OCI-LY3 (cell line): ENCODE data around the gene CACNA1E.

Source experiments
- H2AFZ ChIP-seq: fragments of 200-600, 300-600 bp; shearing (Covaris generic); 2 replicates; pipeline ENCODE4 v1.6.0; 2014; ENCODE audit warnings: antibody characterized with exemption, low read depth, low read length
- H3K27ac ChIP-seq: fragments of 200-600, 300-600 bp; sonication (generic); 2 replicates; pipeline ENCODE4 v1.5.1; 2014; ENCODE audit warnings: mild to moderate bottlenecking, low read length, moderate library complexity, mixed read lengths
- H3K27me3 ChIP-seq: fragments of 200-600, 300-600 bp; sonication (generic); 2 replicates; pipeline ENCODE4 v1.6.1; 2014; ENCODE audit warnings: low read depth, low read length, mixed read lengths
- H3K36me3 ChIP-seq: fragments of 200-600, 300-600 bp; sonication (generic); replicated peaks from 2 replicates; pipeline ENCODE3; 2014; ENCODE audit warnings: low read depth, low read length, mixed read lengths
- H3K4me1 ChIP-seq: fragments of 300-600, 200-600 bp; sonication (generic); 2 replicates; pipeline ENCODE4 v1.6.1; 2014; ENCODE audit warnings: low read length, mixed read lengths
- H3K4me2 ChIP-seq: fragments of 200-600, 300-600 bp; sonication (generic); 2 replicates; pipeline ENCODE4 v1.6.1; 2014; ENCODE audit warnings: low read length, mixed read lengths
- H3K4me3 ChIP-seq: fragments of 300-600, 200-600 bp; sonication (generic); 2 replicates; pipeline ENCODE4 v1.5.1; 2014; ENCODE audit warnings: antibody characterized with exemption, mild to moderate bottlenecking, low read length, moderate library complexity
- H3K79me2 ChIP-seq: fragments of 300-600, 200-600 bp; shearing (Covaris generic); 2 replicates; pipeline ENCODE4 v1.6.1; 2014; ENCODE audit warnings: mild to moderate bottlenecking, low read length, mixed read lengths
- H3K9ac ChIP-seq: fragments of 300-600, 200-600 bp; shearing (Covaris generic); 2 replicates; pipeline ENCODE4 v1.6.0; 2014; ENCODE audit warnings: mild to moderate bottlenecking, low read length, moderate library complexity
- H3K9me3 ChIP-seq: fragments of 200-600, 300-600 bp; shearing (Covaris generic); 2 replicates; pipeline ENCODE4 v1.6.1; 2014; ENCODE audit warnings: low read length, mixed read lengths; ENCODE audit not compliant: insufficient read depth
- H4K20me1 ChIP-seq: fragments of 200-600, 300-600 bp; sonication (generic); 2 replicates; pipeline ENCODE4 v1.6.1; 2016; ENCODE audit warnings: low read length, mixed read lengths; ENCODE audit not compliant: insufficient read depth
- CTCF ChIP-seq: fragments of 200-600, 300-600 bp; sonication (generic); IDR thresholded peaks from 2 replicates; pipeline ENCODE4 v1.5.1; 2014; ENCODE audit warnings: antibody characterized with exemption, low read length, low read depth
- EZH2phosphoT487 ChIP-seq: fragments of 200-600 bp; shearing (Covaris generic); IDR thresholded peaks from 2 replicates; pipeline ENCODE4 v1.6.1; 2018; ENCODE audit warnings: antibody characterized with exemption, mixed run types, low read depth

CACNA1E gene

DNA sequence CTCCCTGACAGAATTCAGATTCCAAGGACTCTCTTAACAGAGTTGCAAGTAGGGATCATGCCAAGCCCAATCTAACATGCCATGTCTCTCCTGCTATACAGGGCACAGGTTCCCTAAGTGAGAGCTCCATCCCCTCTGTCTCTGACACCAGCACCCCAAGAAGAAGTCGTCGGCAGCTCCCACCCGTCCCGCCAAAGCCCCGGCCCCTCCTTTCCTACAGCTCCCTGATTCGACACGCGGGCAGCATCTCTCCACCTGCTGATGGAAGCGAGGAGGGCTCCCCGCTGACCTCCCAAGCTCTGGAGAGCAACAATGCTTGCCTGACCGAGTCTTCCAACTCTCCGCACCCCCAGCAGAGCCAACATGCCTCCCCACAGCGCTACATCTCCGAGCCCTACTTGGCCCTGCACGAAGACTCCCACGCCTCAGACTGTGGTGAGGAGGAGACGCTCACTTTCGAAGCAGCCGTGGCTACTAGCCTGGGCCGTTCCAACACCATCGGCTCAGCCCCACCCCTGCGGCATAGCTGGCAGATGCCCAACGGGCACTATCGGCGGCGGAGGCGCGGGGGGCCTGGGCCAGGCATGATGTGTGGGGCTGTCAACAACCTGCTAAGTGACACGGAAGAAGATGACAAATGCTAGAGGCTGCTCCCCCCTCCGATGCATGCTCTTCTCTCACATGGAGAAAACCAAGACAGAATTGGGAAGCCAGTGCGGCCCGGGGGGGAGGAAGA is 315.0 kb downstream of the CACNA1E start:
- no peak overlapping the region for H2AFZ ChIP-seq
- TF ChIP-seq CTCF, result no peak
- no peak for TF ChIP-seq EZH2phosphoT487
- no peak overlapping the region for H3K9ac ChIP-seq
- no peaks in the 10 kb centered on the region; the same call in 1 of the 2 replicates for H3K27me3 ChIP-seq
- H3K79me2 ChIP-seq, result no peaks in the 10 kb centered on the region
- H4K20me1 ChIP-seq, result no peaks in the 10 kb centered on the region
- no peaks in the 10 kb centered on the region for H3K4me1 ChIP-seq
- no peaks in the 10 kb centered on the region for H3K9me3 ChIP-seq
- no peak overlapping the region for H3K27ac ChIP-seq
- no peak overlapping the region for H3K4me3 ChIP-seq
- no peaks in the 10 kb centered on the region for H3K36me3 ChIP-seq
- no peak overlapping the region for H3K4me2 ChIP-seq

DNA sequence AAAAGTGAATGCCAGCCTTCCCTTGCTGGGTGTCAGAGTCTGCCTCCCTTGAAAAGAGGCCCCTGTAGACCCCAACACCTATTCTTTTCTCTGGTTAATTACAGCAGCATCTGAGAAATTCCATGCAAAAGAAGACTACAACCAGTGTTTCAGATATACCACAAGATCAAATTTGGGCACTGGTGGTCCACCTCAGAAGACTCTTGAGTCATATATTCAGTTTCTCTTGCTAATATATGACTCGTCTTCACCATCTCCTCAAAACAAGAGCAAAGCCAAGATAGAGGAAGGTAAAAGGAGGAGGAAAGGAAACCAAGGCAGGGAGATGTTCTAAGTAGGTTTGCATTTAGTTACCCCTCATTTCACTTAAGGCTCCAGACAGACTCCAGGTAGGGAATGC is 318.3 kb downstream of the CACNA1E start:
- Histone ChIP-seq H3K9me3 (no peaks in the 10 kb centered on the region), H3K27me3 (peaks cover 10% of the 10 kb centered on the region), H3K9ac (no peak overlapping the region), H3K36me3 (no peaks in the 10 kb centered on the region), H2AFZ (no peak overlapping the region), H3K4me3 (no peak overlapping the region), H3K27ac (no peak overlapping the region), H4K20me1 (no peaks in the 10 kb centered on the region), H3K79me2 (no peaks in the 10 kb centered on the region), H3K4me1 (no peaks in the 10 kb centered on the region), H3K4me2 (no peak overlapping the region)
- TF ChIP-seq CTCF, result no peak

DNA sequence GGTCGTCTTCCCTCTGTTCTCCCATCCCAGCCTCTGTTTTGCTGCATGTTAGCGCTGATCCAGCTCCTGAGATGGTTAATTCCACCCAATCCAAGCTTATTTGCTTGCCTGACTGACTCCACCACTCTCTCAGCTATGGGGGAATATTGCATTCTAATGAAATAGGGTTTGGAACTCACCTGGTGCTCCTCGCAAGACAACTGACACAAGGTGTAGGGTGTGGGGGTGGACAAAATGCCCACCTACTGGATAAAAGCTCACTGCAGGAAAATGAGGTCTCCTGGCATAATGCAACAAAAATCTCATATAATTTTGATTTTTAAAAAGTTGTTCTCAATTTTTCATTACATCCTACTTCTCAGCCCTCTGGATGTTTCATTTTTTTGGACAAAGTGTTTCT is 319.1 kb downstream of the CACNA1E start:
- no peak overlapping the region for H2AFZ ChIP-seq
- H3K79me2 ChIP-seq, result no peaks in the 10 kb centered on the region
- H3K9me3 ChIP-seq, result no peaks in the 10 kb centered on the region
- no peak for TF ChIP-seq EZH2phosphoT487
- peaks cover 10% of the 10 kb centered on the region for H3K27me3 ChIP-seq
- H4K20me1 ChIP-seq, result no peaks in the 10 kb centered on the region
- H3K27ac ChIP-seq, result no peak overlapping the region
- no peak overlapping the region for H3K4me2 ChIP-seq
- no peak overlapping the region for H3K4me3 ChIP-seq
- no peaks in the 10 kb centered on the region for H3K36me3 ChIP-seq
- no peak overlapping the region for H3K9ac ChIP-seq
- no peaks in the 10 kb centered on the region for H3K4me1 ChIP-seq

GRCh38 chr1:181803421-181803820 is 320.1 kb downstream of the CACNA1E start:
- Histone ChIP-seq H3K4me2 (no peak overlapping the region), H3K9me3 (no peaks in the 10 kb centered on the region), H3K4me3 (no peak overlapping the region), H3K79me2 (no peaks in the 10 kb centered on the region), H3K27ac (no peak overlapping the region), H3K9ac (no peak overlapping the region), H3K36me3 (no peaks in the 10 kb centered on the region), H3K4me1 (no peaks in the 10 kb centered on the region), H2AFZ (no peak overlapping the region), H4K20me1 (no peaks in the 10 kb centered on the region), H3K27me3 (peaks cover 19% of the 10 kb centered on the region)
- TF ChIP-seq EZH2phosphoT487, result no peak
- TF ChIP-seq CTCF, result no peak
